Activated CD4-positive, alpha-beta T cell treated with anti-CD3 and anti-CD28 coated beads, Interleukin-2, amount 50 U/mL, for 16 hours (primary cell): ENCODE results near the gene RENBP.
A peak's percentile ranks its signal among the peaks of the same experiment; 100 is the strongest.

ENCODE experiments used
- DNase-seq: peaks from one replicate; pipeline ENCODE4 v3.0.0-alpha.2; 2020

RENBP gene

GRCh38 chrX:153911798-153912197 lies 32.6 kb downstream of the RENBP start:
- no peak for DNase-seq

GRCh38 chrX:153910446-153910845 lies 34.0 kb downstream of the RENBP start:
- no peak for DNase-seq

DNA sequence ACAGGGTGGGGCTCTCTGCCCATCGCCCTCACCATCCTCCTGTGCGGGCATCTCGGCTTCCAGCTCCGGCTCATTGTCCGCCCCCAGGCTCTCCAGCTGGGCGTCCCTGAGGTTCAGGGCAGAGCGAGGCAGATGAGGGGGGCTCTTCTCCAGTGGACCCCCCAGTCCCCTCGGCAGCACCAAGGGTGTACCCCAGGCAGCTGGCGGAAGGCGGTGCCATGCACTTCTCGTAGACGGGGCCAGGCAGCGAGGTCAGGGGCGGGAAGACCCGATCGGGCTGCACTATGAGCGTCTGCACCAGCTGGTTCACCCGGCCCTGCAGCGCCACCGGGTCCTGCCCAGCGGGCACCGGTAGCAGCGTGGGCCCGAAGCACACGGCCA lies 34.5 kb downstream of the RENBP start:
- no peak for DNase-seq

- no peak for DNase-seq
These were observed 35.1 kb downstream of the RENBP start for GRCh38 chrX:153909024-153909979.

DNA sequence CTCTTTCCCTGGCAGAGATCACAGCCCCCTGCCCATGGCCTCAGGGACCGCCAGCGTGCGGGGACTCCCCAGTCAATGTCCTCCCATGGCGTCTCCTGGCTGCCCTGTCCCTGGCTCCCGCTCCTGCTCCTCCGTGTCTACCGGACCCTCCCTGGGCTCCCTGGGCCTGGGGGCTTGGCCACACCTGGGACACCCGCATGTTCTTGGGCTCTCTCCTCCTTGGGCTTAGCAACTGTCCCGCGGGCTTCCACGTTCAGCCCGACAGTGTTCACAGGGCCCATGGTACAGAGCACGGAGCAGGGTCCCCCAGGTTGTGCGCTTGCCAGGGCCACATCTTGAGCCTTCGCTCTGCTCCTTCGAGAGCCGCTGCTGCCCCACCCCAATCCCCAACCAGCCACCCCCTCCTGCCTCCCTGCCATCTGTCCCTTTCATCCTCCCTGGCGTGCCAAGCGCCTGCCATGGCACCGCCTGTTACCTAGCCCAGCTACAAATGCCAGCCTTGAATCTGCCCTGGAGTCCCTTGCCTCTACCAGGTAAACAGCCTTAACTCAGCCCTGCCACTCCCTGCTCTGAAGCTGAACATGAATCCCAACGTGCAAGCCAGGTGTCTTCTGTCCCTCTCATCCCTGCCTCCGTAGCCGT lies 36.1 kb downstream of the RENBP start:
- no peak for DNase-seq

GRCh38 chrX:153907456-153907855 lies 37.0 kb downstream of the RENBP start:
- DNase-seq: no peak

GRCh38 chrX:153906126-153906917 lies 38.1 kb downstream of the RENBP start:
- DNase-seq: no peak

DNA sequence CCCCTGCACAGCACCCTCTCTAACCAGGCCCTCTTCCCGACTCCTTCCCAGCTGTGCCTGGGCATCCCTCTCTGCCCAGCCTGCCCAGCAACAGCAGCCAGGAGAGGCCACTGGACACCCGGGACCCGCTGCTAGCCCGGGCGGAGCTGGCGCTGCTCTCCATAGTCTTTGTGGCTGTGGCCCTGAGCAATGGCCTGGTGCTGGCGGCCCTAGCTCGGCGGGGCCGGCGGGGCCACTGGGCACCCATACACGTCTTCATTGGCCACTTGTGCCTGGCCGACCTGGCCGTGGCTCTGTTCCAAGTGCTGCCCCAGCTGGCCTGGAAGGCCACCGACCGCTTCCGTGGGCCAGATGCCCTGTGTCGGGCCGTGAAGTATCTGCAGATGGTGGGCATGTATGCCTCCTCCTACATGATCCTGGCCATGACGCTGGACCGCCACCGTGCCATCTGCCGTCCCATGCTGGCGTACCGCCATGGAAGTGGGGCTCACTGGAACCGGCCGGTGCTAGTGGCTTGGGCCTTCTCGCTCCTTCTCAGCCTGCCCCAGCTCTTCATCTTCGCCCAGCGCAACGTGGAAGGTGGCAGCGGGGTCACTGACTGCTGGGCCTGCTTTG lies 38.9 kb downstream of the RENBP start:
- DNase-seq: no peak

DNA sequence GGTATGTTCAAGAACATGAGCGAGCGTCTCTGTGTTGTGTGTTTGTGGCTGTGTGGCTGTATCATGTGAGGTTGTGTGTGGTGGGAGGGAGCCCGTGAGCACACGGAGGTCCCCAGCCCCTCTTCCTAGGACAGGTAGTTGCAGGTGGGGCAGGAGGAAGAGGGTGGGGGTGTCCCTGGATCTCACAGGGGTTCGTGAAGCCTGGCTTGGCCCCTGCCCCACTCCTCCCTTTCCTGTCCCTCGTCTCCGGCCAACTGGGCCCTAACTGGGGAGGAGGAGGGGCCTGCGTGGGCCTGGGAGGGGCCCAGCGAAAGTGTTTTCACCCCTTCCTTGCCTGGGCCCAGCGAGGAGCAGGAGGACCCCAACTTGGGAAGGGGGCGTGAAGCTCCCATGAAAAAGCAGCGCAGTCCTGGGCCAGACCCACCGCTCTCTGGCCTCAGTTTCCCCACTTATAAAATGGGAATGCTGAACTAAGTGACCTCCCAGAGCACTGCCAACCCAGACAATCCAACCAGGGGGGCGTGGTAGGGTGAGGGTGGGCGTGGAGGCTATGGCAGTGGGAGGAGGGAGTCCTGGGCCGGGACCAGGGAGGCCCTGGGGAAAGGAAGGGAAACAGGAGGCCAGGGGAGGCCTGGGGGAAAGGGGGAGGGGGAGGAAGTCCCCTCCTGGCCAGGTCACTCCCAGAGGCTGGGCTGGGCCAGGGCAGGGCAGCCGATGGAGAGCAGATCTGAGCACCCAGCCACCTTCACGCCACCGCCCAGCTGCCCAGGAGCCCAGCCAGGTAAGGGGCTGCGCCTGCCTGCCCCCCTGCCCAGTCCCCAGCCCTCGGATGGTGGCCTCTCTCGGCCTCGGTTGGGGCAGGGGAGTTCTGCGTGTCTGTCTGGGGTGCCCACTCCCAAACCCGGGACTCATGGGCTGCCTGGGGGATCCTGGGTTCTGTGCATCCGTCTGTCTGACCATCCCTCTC lies 40.2 kb downstream of the RENBP start, which contains the start of gene AVPR2:
Gene AVPR2 (plus strand): TSS at position 683 of the 967 bp plus-strand sequence. CDS start 473 bp downstream, outside the sequence.
- no peak for DNase-seq

GRCh38 chrX:153903238-153903980 lies 41.0 kb downstream of the RENBP start:
- no peak for DNase-seq

DNA sequence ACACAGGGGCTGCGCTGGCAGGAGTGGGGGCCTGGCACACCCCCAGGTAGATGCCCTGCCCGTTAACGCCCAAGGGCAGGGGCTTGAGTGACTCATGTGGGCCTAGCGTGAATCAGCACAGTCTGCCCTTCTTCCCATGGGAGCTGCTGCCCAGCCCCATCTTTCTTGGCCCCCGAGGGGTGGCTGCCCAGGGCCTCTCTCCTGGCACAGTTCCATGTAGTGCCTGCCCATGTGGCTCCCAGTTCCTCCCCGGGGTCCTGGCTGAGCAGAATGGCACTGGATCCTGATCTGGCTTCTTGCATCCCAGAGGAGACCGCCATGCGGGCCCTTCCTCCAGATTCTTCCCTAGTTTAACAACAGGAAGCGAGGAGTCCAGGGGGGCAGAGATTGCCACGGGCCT lies 42.1 kb downstream of the RENBP start:
- DNase-seq: no peak

- no peak for DNase-seq
These were observed 42.7 kb downstream of the RENBP start for GRCh38 chrX:153901753-153902140.

- DNase-seq: peak; percentile 72
These were observed 43.4 kb downstream of the RENBP start for GRCh38 chrX:153900831-153901752.

DNA sequence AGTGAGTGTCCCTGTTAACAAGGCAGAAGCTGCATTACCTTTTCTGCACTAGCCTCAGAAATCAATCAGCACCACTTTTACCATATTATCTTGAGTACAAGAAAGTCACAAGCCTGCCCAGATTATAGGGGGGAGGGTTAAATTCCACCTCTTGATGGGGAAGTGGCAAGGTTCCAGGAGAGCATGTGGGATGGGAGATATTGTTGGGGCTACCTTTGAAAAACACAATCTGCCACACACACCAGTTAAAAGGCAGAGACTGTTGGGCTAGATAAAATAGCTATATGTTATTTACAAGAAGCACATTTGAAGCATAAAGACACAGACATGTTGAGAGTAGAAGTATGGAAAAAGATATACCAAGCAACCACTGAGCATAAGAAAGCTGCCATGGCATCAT lies 46.5 kb downstream of the RENBP start:
- no peak for DNase-seq

- no peak for DNase-seq
These were observed 55.3 kb downstream of the RENBP start for GRCh38 chrX:153889123-153889522.

DNA sequence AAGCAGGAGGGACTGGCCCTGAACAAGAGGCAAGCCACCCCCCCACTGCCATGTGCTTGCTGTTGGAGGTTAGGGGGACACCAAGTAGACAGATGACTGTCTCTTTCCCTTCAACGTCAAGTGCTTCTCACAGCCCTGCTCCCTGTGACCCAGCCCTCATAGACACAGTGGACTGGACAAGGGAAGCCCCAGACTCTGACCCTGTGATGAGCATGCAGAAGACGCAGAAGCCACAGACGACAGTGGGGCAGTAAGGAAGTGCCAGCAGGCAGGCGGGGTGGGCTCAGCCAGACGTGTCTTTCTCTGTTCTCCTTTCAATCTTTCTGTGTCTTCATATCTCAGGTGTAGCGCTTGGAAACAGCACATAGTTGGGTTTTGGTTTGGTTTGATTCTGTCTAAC lies 56.1 kb downstream of the RENBP start:
- DNase-seq: no peak

GRCh38 chrX:153887385-153887784 lies 57.1 kb downstream of the RENBP start:
- no peak for DNase-seq

- DNase-seq: no peak
These were observed 57.5 kb downstream of the RENBP start for GRCh38 chrX:153886915-153887314.
